HepG2 (cell line): ENCODE results near the gene STK25. TPM values are rescaled to one million over a fixed set of nuclear protein-coding genes. Genes with fewer than 3 reads are reported as not detected.

Experiments used
- ATF7-NPFF ChIP-seq: sonication (generic); formaldehyde crosslinking; IDR thresholded peaks from 2 replicates; pipeline ENCODE4 v1.8.1; 2023; ENCODE audit warnings: mild to moderate bottlenecking, low read depth, missing genetic modification reagents, moderate library complexity
- ELF4 ChIP-seq: sonication (generic); formaldehyde crosslinking; IDR thresholded peaks from 2 replicates; pipeline ENCODE4 v1.5.0; 2020; ENCODE audit warnings: missing genetic modification reagents, mild to moderate bottlenecking, moderate library complexity, borderline replicate concordance
- HES4 ChIP-seq: sonication (generic); formaldehyde crosslinking; IDR thresholded peaks from 2 replicates; pipeline ENCODE4 v1.9.0; 2021; ENCODE audit warnings: mild to moderate bottlenecking, missing genetic modification reagents, borderline replicate concordance
- HNRNPH1 ChIP-seq: fragments of 200-400 bp; formaldehyde crosslinking; optimal IDR thresholded peaks from 2 replicates; pipeline ENCODE3; 2017; ENCODE audit warnings: mild to moderate bottlenecking, low read depth, low read length
- MXI1 ChIP-seq: IDR thresholded peaks from 3 replicates; pipeline ENCODE4 v1.6.1; 2012; ENCODE audit warnings: low read depth, low read length, inconsistent platforms, borderline replicate concordance
- NCOA1 ChIP-seq: sonication (generic); formaldehyde crosslinking; IDR thresholded peaks from 2 replicates; pipeline ENCODE4 v1.9.0; 2021; ENCODE audit warnings: missing genetic modification reagents
- PITX1 ChIP-seq: sonication (generic); formaldehyde crosslinking; IDR thresholded peaks from 2 replicates; pipeline ENCODE4 v1.5.1; 2020; ENCODE audit warnings: mild to moderate bottlenecking, missing genetic modification reagents
- RAD21 ChIP-seq: fragments of 450-650 bp; formaldehyde crosslinking; IDR thresholded peaks from 2 replicates; pipeline ENCODE4 v1.5.0; 2020; ENCODE audit warnings: mild to moderate bottlenecking
- RBAK ChIP-seq: sonication (generic); formaldehyde crosslinking; IDR thresholded peaks from 2 replicates; pipeline ENCODE4 v1.5.1; 2020; ENCODE audit warnings: mild to moderate bottlenecking, missing genetic modification reagents
- SPEN ChIP-seq: sonication (generic); formaldehyde crosslinking; IDR thresholded peaks from 2 replicates; pipeline ENCODE4 v1.5.1; 2020; ENCODE audit warnings: low read depth, mild to moderate bottlenecking, missing genetic modification reagents
- SRSF1 ChIP-seq: fragments of 200-400 bp; formaldehyde crosslinking; optimal IDR thresholded peaks from 2 replicates; pipeline ENCODE3; 2017; ENCODE audit warnings: mild to moderate bottlenecking, low read depth, low read length, moderate library complexity
- ZNF18 ChIP-seq: sonication (generic); formaldehyde crosslinking; IDR thresholded peaks from 2 replicates; pipeline ENCODE4 v1.8.0; 2022; ENCODE audit warnings: mild to moderate bottlenecking, missing genetic modification reagents; ENCODE audit not compliant: insufficient replicate concordance
- ZNF331 ChIP-seq: sonication (generic); formaldehyde crosslinking; IDR thresholded peaks from 2 replicates; pipeline ENCODE4 v1.4.0; 2020; ENCODE audit warnings: missing genetic modification reagents
- ZNF354B ChIP-seq: sonication (generic); formaldehyde crosslinking; IDR thresholded peaks from 2 replicates; pipeline ENCODE4 v1.8.0; 2022; ENCODE audit warnings: mild to moderate bottlenecking, missing genetic modification reagents
- ZNF513 ChIP-seq: sonication (generic); formaldehyde crosslinking; conservative IDR thresholded peaks from 2 replicates; pipeline ENCODE4 v1.5.0; 2020; ENCODE audit warnings: missing genetic modification reagents
- ZNF546 ChIP-seq: sonication (generic); formaldehyde crosslinking; conservative IDR thresholded peaks from 2 replicates; pipeline ENCODE4 v1.8.1; 2023; ENCODE audit warnings: mild to moderate bottlenecking, missing genetic modification reagents
- ZNF550 ChIP-seq: sonication (generic); formaldehyde crosslinking; IDR thresholded peaks from 2 replicates; pipeline ENCODE4 v1.4.0; 2020; ENCODE audit warnings: mild to moderate bottlenecking, missing genetic modification reagents, borderline replicate concordance
- ZNF572 ChIP-seq: sonication (generic); formaldehyde crosslinking; IDR thresholded peaks from 2 replicates; pipeline ENCODE4 v1.5.1; 2020; ENCODE audit warnings: mild to moderate bottlenecking, missing genetic modification reagents
- ZNF598 ChIP-seq: sonication (generic); formaldehyde crosslinking; IDR thresholded peaks from 2 replicates; pipeline ENCODE4 v1.5.1; 2020; ENCODE audit warnings: mild to moderate bottlenecking, missing genetic modification reagents, borderline replicate concordance
- polyA plus RNA-seq, 8 experiments: library from polyadenylated mRNA; depleted of rRNA in 3 of 8; stranded (reverse) in 7 of 8; unstranded in 1 of 8; fragments of >200 nt; fragmentation: Illumina TruSeq in 4 of 8; extraction: Trizol in 4 of 8; gene quantifications; 2 replicates each; pipeline versions ENCODE4 v1.2.1 to v1.2.3, GENCODE V29; 2011 to 2016; ENCODE audit warnings: low read depth in 4 of 8, missing spikeins in 1 of 8, mixed read lengths in 1 of 8; ENCODE audit not compliant: insufficient read depth in 1 of 8
- total RNA-seq, 5 experiments: library from RNA; depleted of rRNA; stranded (reverse); fragments of >200 nt; fragmentation: Illumina TruSeq; extraction: Trizol; gene quantifications; 2 replicates each; pipeline ENCODE4 v1.2.3, GENCODE V29; 2016; ENCODE audit warnings: low read depth in 1 of 5
- TF ChIP-seq, protein P1 (sequence below): sonication (generic); formaldehyde crosslinking; IDR thresholded peaks from 2 replicates; pipeline ENCODE4 v1.8.1; 2023; ENCODE audit warnings: mild to moderate bottlenecking, missing genetic modification reagents
- TF ChIP-seq, protein P2 (sequence below): IDR thresholded peaks from 2 replicates; pipeline ENCODE4 v1.6.1; 2016; ENCODE audit warnings: low read depth, control low read depth
- TF ChIP-seq, protein P3 (sequence below): sonication (generic); formaldehyde crosslinking; IDR thresholded peaks from 2 replicates; pipeline ENCODE4 v1.5.0; 2020; ENCODE audit warnings: mild to moderate bottlenecking, missing genetic modification reagents

Gene STK25
- total and polyA plus RNA-seq, 2 of the 13 experiments (the other 11 are each of a cell fraction or from before 2014, with no cell fraction given) = 177 to 481 TPM

GRCh38 chr2:241551998-241552737 lies 43.8 kb upstream of the STK25 start (continued):
- TF ChIP-seq, protein P1, sequence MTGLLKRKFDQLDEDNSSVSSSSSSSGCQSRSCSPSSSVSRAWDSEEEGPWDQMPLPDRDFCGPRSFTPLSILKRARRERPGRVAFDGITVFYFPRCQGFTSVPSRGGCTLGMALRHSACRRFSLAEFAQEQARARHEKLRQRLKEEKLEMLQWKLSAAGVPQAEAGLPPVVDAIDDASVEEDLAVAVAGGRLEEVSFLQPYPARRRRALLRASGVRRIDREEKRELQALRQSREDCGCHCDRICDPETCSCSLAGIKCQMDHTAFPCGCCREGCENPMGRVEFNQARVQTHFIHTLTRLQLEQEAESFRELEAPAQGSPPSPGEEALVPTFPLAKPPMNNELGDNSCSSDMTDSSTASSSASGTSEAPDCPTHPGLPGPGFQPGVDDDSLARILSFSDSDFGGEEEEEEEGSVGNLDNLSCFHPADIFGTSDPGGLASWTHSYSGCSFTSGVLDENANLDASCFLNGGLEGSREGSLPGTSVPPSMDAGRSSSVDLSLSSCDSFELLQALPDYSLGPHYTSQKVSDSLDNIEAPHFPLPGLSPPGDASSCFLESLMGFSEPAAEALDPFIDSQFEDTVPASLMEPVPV (CRISPR knock-in tag) = no peak
- TF ChIP-seq RBAK (CRISPR knock-in tag) (no peak), HES4 (no peak), ZNF546 (CRISPR knock-in tag) (peak; percentile 86), ZNF572 (0 out of 2 replicates have a peak, but pooled peaks have one; percentile 60), NCOA1 (peak; percentile 24; the same call in 1 of the 2 replicates), ZNF354B (CRISPR knock-in tag) (no peak), RAD21 (CRISPR knock-in tag) (0 out of 2 replicates have a peak, but pooled peaks have one; percentile 10), HNRNPH1 (no peak), MXI1 (0 out of 3 replicates have a peak, but pooled peaks have one; percentile 12), ZNF598 (CRISPR knock-in tag) (peak; percentile 42; the same call in 1 of the 2 replicates), ATF7-NPFF (CRISPR knock-in tag) (peak; percentile 75; the same call in 1 of the 2 replicates), ZNF550 (peak; percentile 60; the same call in 1 of the 2 replicates), ZNF18 (CRISPR knock-in tag) (peak; percentile 77), ZNF513 (CRISPR knock-in tag) (no peak), SPEN (CRISPR knock-in tag) (peak; percentile 47; the same call in 1 of the 2 replicates), SRSF1 (no peak), ZNF331 (CRISPR knock-in tag) (no peak), ELF4 (CRISPR knock-in tag) (0 out of 2 replicates have a peak, but pooled peaks have one; percentile 50), PITX1 (CRISPR knock-in tag) (peak; percentile 9; the same call in 1 of the 2 replicates)
- TF ChIP-seq, protein P2, sequence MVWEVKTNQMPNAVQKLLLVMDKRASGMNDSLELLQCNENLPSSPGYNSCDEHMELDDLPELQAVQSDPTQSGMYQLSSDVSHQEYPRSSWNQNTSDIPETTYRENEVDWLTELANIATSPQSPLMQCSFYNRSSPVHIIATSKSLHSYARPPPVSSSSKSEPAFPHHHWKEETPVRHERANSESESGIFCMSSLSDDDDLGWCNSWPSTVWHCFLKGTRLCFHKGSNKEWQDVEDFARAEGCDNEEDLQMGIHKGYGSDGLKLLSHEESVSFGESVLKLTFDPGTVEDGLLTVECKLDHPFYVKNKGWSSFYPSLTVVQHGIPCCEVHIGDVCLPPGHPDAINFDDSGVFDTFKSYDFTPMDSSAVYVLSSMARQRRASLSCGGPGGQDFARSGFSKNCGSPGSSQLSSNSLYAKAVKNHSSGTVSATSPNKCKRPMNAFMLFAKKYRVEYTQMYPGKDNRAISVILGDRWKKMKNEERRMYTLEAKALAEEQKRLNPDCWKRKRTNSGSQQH (CRISPR knock-in tag) = no peak
- TF ChIP-seq, protein P3, sequence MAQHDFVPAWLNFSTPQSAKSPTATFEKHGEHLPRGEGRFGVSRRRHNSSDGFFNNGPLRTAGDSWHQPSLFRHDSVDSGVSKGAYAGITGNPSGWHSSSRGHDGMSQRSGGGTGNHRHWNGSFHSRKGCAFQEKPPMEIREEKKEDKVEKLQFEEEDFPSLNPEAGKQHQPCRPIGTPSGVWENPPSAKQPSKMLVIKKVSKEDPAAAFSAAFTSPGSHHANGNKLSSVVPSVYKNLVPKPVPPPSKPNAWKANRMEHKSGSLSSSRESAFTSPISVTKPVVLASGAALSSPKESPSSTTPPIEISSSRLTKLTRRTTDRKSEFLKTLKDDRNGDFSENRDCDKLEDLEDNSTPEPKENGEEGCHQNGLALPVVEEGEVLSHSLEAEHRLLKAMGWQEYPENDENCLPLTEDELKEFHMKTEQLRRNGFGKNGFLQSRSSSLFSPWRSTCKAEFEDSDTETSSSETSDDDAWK (CRISPR knock-in tag) = no peak
